NT2/D1 (cell line): ENCODE results near the gene LRP6.

Experiments
- SUZ12 ChIP-seq: IDR thresholded peaks from 2 replicates; pipeline ENCODE4 v1.6.1; 2011; ENCODE audit not compliant: insufficient read length, insufficient read depth; ENCODE audit errors: extremely low read depth
- YY1 ChIP-seq: IDR thresholded peaks from 2 replicates; pipeline ENCODE4 v1.6.1; 2011; ENCODE audit not compliant: insufficient read length, insufficient read depth
- ZNF274 ChIP-seq: IDR thresholded peaks from 2 replicates; pipeline ENCODE4 v1.6.1; 2011; ENCODE audit warnings: mild to moderate bottlenecking, low read depth, low read length

DNA sequence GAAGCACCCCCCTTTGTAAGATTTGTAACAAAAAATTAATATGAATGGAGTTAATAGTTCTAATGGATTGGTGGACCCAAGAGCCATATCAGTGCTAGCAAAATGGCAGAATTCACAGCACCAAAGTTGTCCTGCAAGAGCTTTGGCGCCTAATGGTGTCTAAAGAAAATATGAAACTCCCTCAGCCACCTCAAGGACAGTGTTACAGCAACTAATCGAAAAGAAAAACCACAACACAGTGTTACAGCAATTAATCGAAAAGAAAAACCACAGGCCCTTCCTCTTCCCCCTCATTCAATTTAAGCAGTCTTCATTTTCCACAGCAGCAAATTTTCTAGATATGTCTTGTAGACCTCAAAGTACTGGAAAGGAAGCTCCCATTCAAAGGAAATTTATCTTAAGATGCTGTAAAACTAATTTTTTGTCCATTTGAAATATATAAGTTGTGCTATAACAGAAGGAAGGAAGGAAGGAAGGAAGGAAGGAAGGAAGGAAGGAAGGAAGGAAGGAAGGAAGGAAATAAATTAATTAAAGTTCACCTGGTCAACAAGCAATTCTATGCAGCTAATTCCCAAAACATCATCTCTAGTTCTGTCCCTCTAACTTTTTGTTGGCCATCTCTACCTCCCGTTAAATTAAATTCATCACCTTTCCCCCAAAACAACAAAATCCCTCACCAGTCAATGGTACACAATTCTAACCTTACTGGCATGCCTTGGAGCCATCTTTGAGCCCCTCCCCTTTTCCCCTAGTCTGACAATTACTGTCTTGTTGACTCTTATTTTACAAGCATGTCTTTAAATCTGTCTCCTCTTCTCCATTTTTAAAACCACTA is 17.4 kb downstream of the LRP6 start:
- TF ChIP-seq ZNF274, result no peak
- TF ChIP-seq YY1, result no peak
- TF ChIP-seq SUZ12, result no peak
